Fibroblast of lung (primary cell): ENCODE data around the gene SRRM3. TPM values are rescaled to one million over a fixed set of nuclear protein-coding genes. Genes with fewer than 3 reads are reported as not detected.

Experiments used
- DNase-seq, 2 donors: peaks; one replicate each; pipeline versions ENCODE4 v3.0.0 to v3.0.0-alpha.2; 2010; ENCODE audit warnings: low read depth in 2 of 2
- H2AFZ ChIP-seq: 2 replicates; pipeline ENCODE4 v1.5.1; 2012; ENCODE audit warnings: low read length, control low read depth, inconsistent platforms
- H3K27ac ChIP-seq: 2 replicates; pipeline ENCODE4 v1.5.1; 2011; ENCODE audit warnings: low read length, control low read depth; ENCODE audit not compliant: insufficient read depth
- H3K27me3 ChIP-seq: 2 replicates; pipeline ENCODE4 v1.5.1; 2011; ENCODE audit warnings: mild to moderate bottlenecking, low read length; ENCODE audit not compliant: control insufficient read depth, insufficient read depth
- H3K36me3 ChIP-seq: 2 replicates; pipeline ENCODE4 v1.5.1; 2011; ENCODE audit warnings: low read length; ENCODE audit not compliant: control insufficient read depth, insufficient read depth
- H3K4me1 ChIP-seq: 2 replicates; pipeline ENCODE4 v1.5.1; 2011; ENCODE audit warnings: low read length; ENCODE audit not compliant: control insufficient read depth, insufficient read depth; ENCODE audit errors: extremely low read depth
- H3K4me2 ChIP-seq: 2 replicates; pipeline ENCODE4 v1.5.1; 2011; ENCODE audit warnings: low read length, control low read depth; ENCODE audit not compliant: insufficient read depth; ENCODE audit errors: extremely low read depth
- H3K4me3 ChIP-seq, 4 experiments: fragments of 200-600 bp in 1 of 4; sonication (generic) in 1 of 4; replicated peaks in 1 of 4; 2 replicates each; pipeline ENCODE4 v1.5.1; 2011 to 2016; ENCODE audit warnings: low read length in 4 of 4, low read depth in 3 of 4, mild to moderate bottlenecking in 3 of 4, control low read depth in 2 of 4, inconsistent platforms in 1 of 4, mixed read lengths in 1 of 4; ENCODE audit not compliant: insufficient read depth in 1 of 4; ENCODE audit errors: control extremely low read depth in 1 of 4
- H3K79me2 ChIP-seq: 2 replicates; pipeline ENCODE4 v1.5.1; 2012; ENCODE audit warnings: mild to moderate bottlenecking, low read length, inconsistent platforms; ENCODE audit not compliant: control insufficient read depth, insufficient read depth
- H3K9ac ChIP-seq: 2 replicates; pipeline ENCODE4 v1.5.1; 2011; ENCODE audit warnings: mild to moderate bottlenecking, low read length, control low read depth; ENCODE audit not compliant: insufficient read depth
- H3K9me3 ChIP-seq: 2 replicates; pipeline ENCODE4 v1.5.1; 2012; ENCODE audit warnings: low read depth, low read length; ENCODE audit not compliant: control insufficient read depth, insufficient read depth
- H4K20me1 ChIP-seq: 2 replicates; pipeline ENCODE4 v1.5.1; 2011; ENCODE audit warnings: low read length; ENCODE audit not compliant: control insufficient read depth, insufficient read depth; ENCODE audit errors: extremely low read depth
- CTCF ChIP-seq, 2 donors: IDR thresholded peaks in 1 of 2; conservative IDR thresholded peaks in 1 of 2; 1 replicate in 1 of 2; 2 replicates in 1 of 2; pipeline ENCODE4 v1.5.1; 2011 to 2012; ENCODE audit warnings: low read length in 2 of 2, control low read depth in 1 of 2, inconsistent platforms in 1 of 2, low read depth in 1 of 2, mild to moderate bottlenecking in 1 of 2
- EZH2 ChIP-seq: IDR thresholded peaks from 2 replicates; pipeline ENCODE4 v1.5.1; 2012; ENCODE audit warnings: low read length, control low read depth, mild to moderate bottlenecking; ENCODE audit errors: missing control alignments
- polyA plus RNA-seq, 2 donors: library from polyadenylated mRNA; depleted of rRNA in 1 of 2; stranded (reverse) in 1 of 2; unstranded in 1 of 2; fragments of >200 nt; gene quantifications; 2 replicates each; pipeline ENCODE4 v1.2.1, GENCODE V29; 2011 to 2012; ENCODE audit warnings: missing spikeins in 1 of 2
- total RNA-seq: library from RNA; depleted of rRNA; stranded (reverse); fragments of >200 nt; gene quantifications from 2 replicates; pipeline ENCODE4 v1.2.1, GENCODE V29; 2014

SRRM3 gene
- total and polyA plus RNA-seq, 2 donors (not counting 1 experiment from before 2014, with no cell fraction given): 0.40 to 1.7 TPM

- H3K27ac ChIP-seq: peak overlapping the region; percentile 97
- H2AFZ ChIP-seq: no peak overlapping the region
- no peak overlapping the region for H3K9ac ChIP-seq
- H4K20me1 ChIP-seq: no peaks in the 10 kb centered on the region
- no peak overlapping the region for H3K4me3 ChIP-seq
- no peaks in the 10 kb centered on the region for H3K27me3 ChIP-seq
- no peak for DNase-seq
- no peak overlapping the region for H3K4me2 ChIP-seq
- TF ChIP-seq EZH2 (no peak), CTCF (conservative IDR thresholded peaks at IDR 0.05 in 1 of 2, IDR thresholded peaks at IDR 0.05 in 1 of 2; ENCODE audit: low read depth in 1 of 2, low read length in 2 of 2) (no peak)
- no peaks in the 10 kb centered on the region for H3K79me2 ChIP-seq
- H3K9me3 ChIP-seq: no peaks in the 10 kb centered on the region
- no peaks in the 10 kb centered on the region for H3K36me3 ChIP-seq
- H3K4me1 ChIP-seq: peaks cover 30% of the 10 kb centered on the region
Observed at GRCh38 chr7:76293407-76293901, 91.8 kb downstream of the SRRM3 start.

GRCh38 chr7:76294344-76295024, 92.8 kb downstream of the SRRM3 start:
- peaks cover 30% of the 10 kb centered on the region for H3K4me1 ChIP-seq

More at GRCh38 chr7:76294344-76295024, 92.8 kb downstream of the SRRM3 start:
- Histone ChIP-seq H3K79me2 (no peaks in the 10 kb centered on the region), H3K27me3 (no peaks in the 10 kb centered on the region), H3K36me3 (no peaks in the 10 kb centered on the region), H3K27ac (peak overlapping the region; percentile 97), H2AFZ (peak overlapping the region; percentile 73), H3K4me2 (peak overlapping the region; percentile 93), H3K9ac (peak overlapping the region; percentile 64), H3K9me3 (no peaks in the 10 kb centered on the region), H3K4me3 (peak overlapping the region; percentile 35 to 50 (median 39)), H4K20me1 (no peaks in the 10 kb centered on the region)
- TF ChIP-seq EZH2 (no peak), CTCF (conservative IDR thresholded peaks at IDR 0.05 in 1 of 2, IDR thresholded peaks at IDR 0.05 in 1 of 2; ENCODE audit: low read depth in 1 of 2, low read length in 2 of 2) (no peak)
- peak; percentile 96 to 97 for DNase-seq
